ENCODE data around the gene NACC2. TPM values are rescaled to one million over a fixed set of nuclear protein-coding genes. Genes with fewer than 3 reads are reported as not detected.
A peak's percentile ranks its signal among the peaks of the same experiment; 100 is the strongest.

NACC2 gene
- total and polyA plus RNA-seq, 2 donors (not counting 3 experiments of a cell fraction or from before 2014, with no cell fraction given) = 15.8 to 27.1 TPM

DNA sequence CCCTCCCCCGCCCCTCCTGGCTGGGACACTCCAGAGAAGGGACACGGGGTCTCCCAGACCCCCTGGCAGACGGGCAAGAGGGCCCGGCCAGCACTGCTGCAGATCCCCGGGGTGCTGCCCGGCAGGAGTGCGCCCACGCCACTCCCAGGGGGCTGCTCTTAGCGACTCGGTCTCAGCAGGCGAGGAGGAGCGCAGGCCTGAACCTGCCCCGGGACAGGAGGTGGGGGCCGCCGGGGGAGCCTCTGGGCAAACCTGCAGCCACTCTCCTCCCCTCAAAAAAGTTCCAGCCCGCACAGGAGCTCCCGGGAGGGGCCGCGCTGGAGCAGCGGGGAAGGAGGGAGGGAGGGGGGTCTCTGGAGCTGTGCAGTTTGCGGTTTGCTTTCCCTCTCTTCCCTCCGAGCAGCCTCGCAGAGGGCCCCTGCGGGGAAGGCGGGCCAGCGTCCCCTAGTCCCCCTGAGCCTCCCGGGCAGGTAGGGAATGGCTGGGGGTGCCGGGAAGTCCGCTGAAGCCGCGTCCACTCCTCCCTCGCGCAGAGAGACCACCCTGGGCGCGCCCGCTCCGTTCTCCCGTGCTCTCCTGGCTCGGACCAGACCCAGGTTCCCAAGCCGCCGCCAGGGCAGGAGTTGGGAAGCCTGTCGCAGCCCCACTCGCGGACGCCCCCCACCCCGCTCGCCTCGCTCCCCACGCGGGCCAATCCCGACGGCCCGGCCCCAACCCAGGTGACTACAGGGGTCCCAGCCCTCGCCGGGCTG, 44.2 kb downstream of the NACC2 start:
- peaks cover 38% of the 10 kb centered on the region for H3K79me2 ChIP-seq (ENCODE audit: control insufficient read depth, insufficient read depth, low read length)
- intact Hi-C loops (cut with micrococcal nuclease) (loop anchor here (5.0 kb wide), 1 partner anchor 59 kb away; no protein-coding TSS in a partner anchor), dilution Hi-C loops (cut with MboI; ENCODE audit: extremely low pct_ligation_motif_present, low sequenced_read_pairs) (no loop called here)
- CTCF ChIA-PET = interaction anchor here (0.6 to 4.5 kb wide), 5 partner anchors 9 to 83 kb away, joined by 3 to 31 read pairs (median 8); no protein-coding TSS in a partner anchor
- H3K36me3 ChIP-seq (ENCODE audit: control insufficient read depth in 2 of 2, extremely low read depth in 1 of 2, insufficient read depth in 2 of 2, low read length in 2 of 2) = peaks cover 3 to 12% of the 10 kb centered on the region in 2 experiments
- no TSS peak for BruUV-seq (replicated peaks)
- H4K20me1 ChIP-seq (replicated peaks; ENCODE audit: control insufficient read depth, extremely low read depth, insufficient read depth, low read length) = no peaks in the 10 kb centered on the region
- H3K4me3 ChIP-seq (replicated peaks in 1 of 3; ENCODE audit: insufficient read depth in 1 of 3, low read depth in 1 of 3, low read length in 3 of 3) = peak overlapping the region; percentile 49 to 66 (median 53)
- H3K9me1 ChIP-seq (replicated peaks; ENCODE audit: control insufficient read depth, extremely low read depth, insufficient read depth, low read length) = no peaks in the 10 kb centered on the region
- H3K27ac ChIP-seq (ENCODE audit: insufficient read depth, low read depth, low read length) = peak overlapping the region; percentile 66
- no peak for FAIRE-seq
- peak; percentile 18 for DNase-seq (ENCODE audit: low read depth, low spot score)
- H3K4me2 ChIP-seq (ENCODE audit: insufficient read depth, low read length) = peak overlapping the region; percentile 84
- TF ChIP-seq POLR2AphosphoS5 (IDR thresholded peaks at IDR 0.05; ENCODE audit: insufficient read depth, low read depth, low read length) (no peak), MAX (IDR thresholded peaks at IDR 0.05; ENCODE audit: insufficient read depth, insufficient read length) (no peak), MYC (IDR thresholded peaks at IDR 0.05; ENCODE audit: low read depth, low read length) (no peak), FOS (IDR thresholded peaks at IDR 0.05; ENCODE audit: borderline replicate concordance, insufficient read depth, low read length) (no peak), POLR2A (IDR thresholded peaks at IDR 0.05; ENCODE audit: low read depth, low read length) (no peak), GATA2 (IDR thresholded peaks at IDR 0.05; ENCODE audit: insufficient read depth, insufficient read length, low read depth, low read length) (no peak), EZH2 (IDR thresholded peaks at IDR 0.05; ENCODE audit: borderline replicate concordance, low read depth, low read length, severe bottlenecking) (no peak), JUN (IDR thresholded peaks at IDR 0.05; ENCODE audit: borderline replicate concordance, insufficient read depth, insufficient read length, low read depth) (no peak)
- TF ChIP-seq, protein P1, sequence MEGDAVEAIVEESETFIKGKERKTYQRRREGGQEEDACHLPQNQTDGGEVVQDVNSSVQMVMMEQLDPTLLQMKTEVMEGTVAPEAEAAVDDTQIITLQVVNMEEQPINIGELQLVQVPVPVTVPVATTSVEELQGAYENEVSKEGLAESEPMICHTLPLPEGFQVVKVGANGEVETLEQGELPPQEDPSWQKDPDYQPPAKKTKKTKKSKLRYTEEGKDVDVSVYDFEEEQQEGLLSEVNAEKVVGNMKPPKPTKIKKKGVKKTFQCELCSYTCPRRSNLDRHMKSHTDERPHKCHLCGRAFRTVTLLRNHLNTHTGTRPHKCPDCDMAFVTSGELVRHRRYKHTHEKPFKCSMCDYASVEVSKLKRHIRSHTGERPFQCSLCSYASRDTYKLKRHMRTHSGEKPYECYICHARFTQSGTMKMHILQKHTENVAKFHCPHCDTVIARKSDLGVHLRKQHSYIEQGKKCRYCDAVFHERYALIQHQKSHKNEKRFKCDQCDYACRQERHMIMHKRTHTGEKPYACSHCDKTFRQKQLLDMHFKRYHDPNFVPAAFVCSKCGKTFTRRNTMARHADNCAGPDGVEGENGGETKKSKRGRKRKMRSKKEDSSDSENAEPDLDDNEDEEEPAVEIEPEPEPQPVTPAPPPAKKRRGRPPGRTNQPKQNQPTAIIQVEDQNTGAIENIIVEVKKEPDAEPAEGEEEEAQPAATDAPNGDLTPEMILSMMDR (IDR thresholded peaks at IDR 0.05; ENCODE audit: extremely low read depth in 1 of 2, insufficient read depth in 1 of 2, low read depth in 1 of 2, low read length in 2 of 2) = no peak
- H3K4me1 ChIP-seq (ENCODE audit: control insufficient read depth, extremely low read depth, insufficient read depth, low read length) = peaks cover 33% of the 10 kb centered on the region
- H3K27me3 ChIP-seq (ENCODE audit: control insufficient read depth in 2 of 2, insufficient read depth in 2 of 2, low read length in 2 of 2) = no peaks in the 10 kb centered on the region
- H3K9ac ChIP-seq (replicated peaks; ENCODE audit: extremely low read depth, insufficient read depth, low read length) = peak overlapping the region; percentile 63
- POLR2A ChIA-PET = no interaction called here
- no peaks in the 10 kb centered on the region for H3K9me3 ChIP-seq (replicated peaks; ENCODE audit: control insufficient read depth, insufficient read depth, low read length)
- no peak overlapping the region for H2AFZ ChIP-seq (ENCODE audit: low read depth, low read length)
